GM04503 (cell line): Measurements from ENCODE around the gene TPSD1.
"Not testable (repeated sequence)": the region's sequence is repeated elsewhere in the genome, so short reads cannot be mapped to it uniquely, and the experiment has no call there.

Experiments used
- DNase-seq: peaks from one replicate; pipeline ENCODE4 v3.0.0-alpha.2; 2012; ENCODE audit warnings: low read depth

The TPSD1 gene

DNA sequence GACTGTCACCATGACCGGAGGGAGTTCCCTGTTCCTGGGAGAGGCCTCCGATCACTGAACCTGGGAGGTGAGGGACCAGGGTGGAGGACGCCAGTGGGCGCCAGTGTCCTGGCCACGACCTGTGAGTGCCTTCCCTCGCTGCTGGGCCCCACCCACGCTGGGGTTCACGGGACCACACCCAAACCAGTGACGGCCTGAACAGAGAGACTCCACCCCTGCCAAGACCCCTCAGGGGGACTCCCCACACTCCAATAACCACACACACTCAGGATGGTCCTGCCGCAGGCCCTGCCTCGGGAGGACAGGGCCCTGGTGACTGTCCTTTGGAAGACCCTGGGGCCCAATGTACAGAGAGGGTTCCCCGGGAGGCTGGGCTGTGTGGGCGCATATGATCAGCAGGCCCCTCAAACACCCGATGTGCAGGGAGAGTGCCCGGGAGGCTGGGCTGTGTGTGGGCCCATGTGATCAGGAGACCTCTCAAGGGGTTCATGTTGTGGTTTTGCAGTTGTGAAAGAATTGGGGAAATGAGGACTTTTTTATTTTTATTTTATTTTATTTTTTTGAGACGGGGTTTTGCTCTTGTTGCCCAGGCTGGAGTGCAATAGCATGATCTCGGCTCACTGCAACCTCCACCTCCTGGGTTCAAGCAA is 26.6 kb downstream of the TPSD1 start:
- no peak for DNase-seq

DNA sequence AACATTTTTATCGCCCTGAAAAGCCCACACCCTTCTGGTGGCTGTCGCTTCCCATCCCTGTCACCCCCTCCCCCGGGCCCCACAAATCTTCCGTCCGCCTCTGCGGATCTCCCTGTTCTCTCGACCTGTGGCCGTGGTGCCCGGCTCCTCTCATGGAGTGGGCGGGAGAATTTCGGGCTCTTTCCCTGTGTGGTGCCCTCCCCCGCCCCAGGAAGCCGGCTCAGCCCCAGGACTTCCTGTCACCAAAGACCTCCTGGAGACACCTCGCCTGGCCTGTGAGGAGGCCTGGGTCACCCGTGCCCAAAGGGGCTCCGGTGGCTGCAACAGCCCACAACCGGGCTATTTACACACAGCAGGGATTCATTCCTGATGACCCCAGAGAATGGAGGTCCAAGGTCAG is 27.4 kb downstream of the TPSD1 start:
- no peak for DNase-seq

DNA sequence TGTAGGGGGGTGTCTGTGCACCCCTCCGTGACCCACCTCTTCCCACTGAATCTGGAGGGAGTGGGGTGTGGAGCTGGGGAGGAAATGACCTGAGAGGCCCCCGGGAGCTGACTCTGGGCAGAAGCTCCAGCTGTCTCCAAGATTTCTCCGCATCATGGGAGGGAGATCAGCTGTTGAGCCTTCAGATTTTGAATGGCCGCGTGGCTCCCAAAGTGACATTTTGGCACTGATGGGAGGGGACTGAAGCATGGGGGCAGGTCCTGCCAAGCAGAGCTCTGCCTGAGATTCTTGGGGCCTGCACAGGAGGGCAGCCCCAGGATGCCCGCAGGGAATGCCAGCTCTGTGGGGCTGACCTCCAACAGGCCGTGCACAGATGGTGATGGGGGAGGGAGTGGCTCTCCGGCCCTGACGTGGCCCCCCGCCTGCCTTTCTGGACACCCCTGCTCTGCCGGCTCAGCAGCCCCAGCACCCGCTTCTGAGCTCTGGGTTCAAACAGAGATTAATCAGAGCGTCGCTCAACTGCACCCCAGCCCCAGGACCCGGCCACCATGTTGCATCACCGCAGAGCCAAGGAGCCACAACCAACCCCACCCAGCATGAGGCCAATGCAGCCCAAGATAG is 28.2 kb downstream of the TPSD1 start:
- no peak for DNase-seq

- DNase-seq: no peak
These were observed 30.0 kb downstream of the TPSD1 start for GRCh38 chr16:1285669-1286512.

- DNase-seq: no peak
These were observed 30.7 kb downstream of the TPSD1 start for GRCh38 chr16:1286513-1287094.

GRCh38 chr16:1287982-1288670 is 32.3 kb downstream of the TPSD1 start:
- no peak for DNase-seq

GRCh38 chr16:1288813-1289476 is 33.1 kb downstream of the TPSD1 start:
- DNase-seq: no peak

- DNase-seq: no peak
These were observed 33.6 kb downstream of the TPSD1 start for GRCh38 chr16:1289477-1289866.

DNA sequence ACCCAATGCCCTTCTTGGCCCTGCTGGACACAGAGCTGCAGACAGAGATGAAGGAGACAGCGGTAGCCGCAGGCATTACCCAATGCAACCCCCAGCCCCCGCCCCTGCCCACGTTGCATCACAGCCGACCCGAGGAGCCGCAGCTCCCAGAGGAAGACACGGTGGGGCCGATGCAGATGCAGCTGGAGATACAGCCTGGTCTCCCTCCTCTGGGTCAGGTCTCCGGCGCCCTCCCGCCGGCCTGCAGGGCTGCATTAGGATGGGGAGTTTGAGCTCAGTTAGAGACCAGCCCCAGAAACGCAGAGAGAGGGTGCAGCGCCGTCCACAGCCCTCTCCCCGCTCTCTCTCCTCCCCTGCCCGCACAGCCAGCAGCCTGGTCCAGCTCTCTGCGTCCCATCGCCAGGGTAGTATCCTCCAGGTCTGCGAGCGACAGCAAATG is 34.2 kb downstream of the TPSD1 start:
- DNase-seq: no peak

- DNase-seq: no peak
These were observed 35.1 kb downstream of the TPSD1 start for GRCh38 chr16:1290860-1291575.

- DNase-seq: no peak
These were observed 35.7 kb downstream of the TPSD1 start for GRCh38 chr16:1291576-1291974.

DNA sequence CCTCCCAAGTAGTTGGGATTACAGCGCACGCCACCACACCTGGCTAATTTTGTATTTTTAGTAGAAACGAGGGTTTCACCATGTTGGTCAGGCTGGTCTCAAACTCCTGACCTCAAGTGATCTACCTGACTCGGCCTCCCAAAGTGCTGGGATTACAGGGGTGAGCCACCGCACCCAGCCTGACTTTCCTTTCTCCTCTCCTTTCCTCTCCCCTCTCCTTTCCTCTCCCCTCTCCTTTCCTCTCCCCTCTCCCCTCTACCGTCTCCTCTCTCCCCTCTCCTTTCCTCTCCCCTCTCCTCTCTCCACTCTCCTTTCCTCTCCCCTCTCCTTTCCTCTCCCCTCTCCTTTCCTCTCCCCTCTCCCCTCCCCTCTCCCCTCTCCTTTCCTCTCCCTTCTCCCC is 36.3 kb downstream of the TPSD1 start:
- not testable (repeated sequence) for DNase-seq

DNA sequence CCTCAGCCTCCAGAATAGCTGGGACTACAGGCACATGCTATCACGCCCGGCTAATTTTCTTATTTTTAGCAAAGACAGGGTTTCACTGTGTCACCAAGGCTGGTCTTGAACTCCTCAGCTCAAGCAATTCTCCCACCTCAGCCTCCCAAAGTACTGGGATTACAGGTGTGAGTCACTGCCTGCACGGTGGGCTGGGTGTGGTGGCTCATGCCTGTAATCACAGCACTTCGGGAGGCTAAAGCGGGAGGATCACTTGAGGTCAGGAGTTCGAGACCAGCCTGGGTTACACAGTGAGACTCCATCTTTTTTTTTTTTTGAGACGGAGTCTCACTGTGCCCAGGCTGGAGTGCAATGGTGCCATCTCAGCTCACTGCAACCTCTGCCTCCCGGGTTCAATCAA is 36.9 kb downstream of the TPSD1 start:
- not testable (repeated sequence) for DNase-seq

GRCh38 chr16:1293921-1294656 is 38.2 kb downstream of the TPSD1 start:
- DNase-seq: no peak

DNA sequence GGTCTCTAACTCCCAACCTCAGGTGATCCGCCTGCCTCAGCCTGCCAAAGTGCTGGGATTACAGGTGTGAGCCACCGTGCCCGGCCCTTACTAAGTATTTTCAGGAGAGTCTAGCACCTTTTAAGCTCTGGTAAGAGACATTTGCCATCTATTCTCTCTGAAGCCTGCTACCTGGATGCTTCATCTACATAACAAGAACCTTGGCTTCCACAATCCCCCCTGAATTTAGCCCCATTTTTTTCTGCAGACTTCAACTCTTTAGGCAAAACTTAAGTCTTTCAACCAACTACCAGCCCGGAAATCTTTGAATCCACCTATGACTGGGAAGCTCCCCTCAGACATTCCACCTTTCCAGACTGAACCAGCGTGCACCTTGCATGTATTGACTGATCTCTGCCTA is 39.6 kb downstream of the TPSD1 start:
- DNase-seq: no peak

GRCh38 chr16:1296688-1297017 is 40.8 kb downstream of the TPSD1 start:
- DNase-seq: not testable (repeated sequence)

DNA sequence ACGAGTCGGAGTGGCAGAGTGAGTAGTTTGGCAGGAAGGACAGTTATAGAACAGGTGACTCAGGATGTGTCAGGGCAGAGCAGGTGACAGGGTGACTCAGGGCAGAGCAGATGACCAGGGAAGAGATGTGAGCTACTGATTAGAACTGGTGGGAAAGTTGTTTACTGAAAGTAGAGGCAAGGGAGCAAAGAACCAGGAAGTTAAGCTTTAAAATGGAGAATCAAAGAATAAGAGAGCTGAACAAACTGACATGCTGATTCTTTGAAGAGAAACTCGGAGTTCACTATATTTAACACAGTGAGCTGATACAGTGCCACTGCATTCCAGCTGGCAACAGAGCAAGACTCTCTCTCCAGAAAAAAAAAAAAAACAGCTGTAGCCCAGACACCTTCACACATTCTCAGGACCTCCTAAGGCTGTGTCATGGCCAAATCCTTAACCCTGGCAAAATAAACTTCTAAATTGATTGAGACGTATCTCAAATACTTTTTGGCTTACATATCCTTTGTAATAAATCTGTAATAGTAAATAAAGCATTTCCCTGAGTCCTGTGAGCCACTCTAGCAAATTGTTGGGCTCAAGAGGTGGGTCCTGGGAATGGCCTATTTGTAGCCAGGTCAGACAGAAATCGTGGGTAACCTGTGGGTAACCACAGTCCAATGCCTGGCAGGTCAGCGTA is 41.3 kb downstream of the TPSD1 start:
- no peak for DNase-seq

DNA sequence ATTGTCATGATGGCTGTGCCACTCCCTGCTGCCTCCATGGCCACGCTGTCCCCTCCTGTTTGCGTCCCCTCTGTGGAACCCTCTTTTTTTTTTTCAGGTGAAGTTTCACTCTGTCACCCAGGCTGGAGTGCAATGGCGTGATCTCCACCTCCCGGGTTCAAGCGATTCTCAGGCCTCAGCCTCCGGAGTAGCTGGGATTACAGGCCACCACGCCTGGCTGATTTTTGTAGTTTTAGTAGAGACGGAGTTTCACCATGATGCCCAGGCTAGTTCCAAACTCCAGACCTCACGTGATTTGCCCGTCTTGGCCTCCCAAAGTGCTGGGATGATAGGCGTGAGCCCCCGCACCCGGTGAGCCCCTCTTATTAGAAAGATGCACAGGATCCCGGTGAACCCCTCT is 42.5 kb downstream of the TPSD1 start:
- DNase-seq: no peak

DNA sequence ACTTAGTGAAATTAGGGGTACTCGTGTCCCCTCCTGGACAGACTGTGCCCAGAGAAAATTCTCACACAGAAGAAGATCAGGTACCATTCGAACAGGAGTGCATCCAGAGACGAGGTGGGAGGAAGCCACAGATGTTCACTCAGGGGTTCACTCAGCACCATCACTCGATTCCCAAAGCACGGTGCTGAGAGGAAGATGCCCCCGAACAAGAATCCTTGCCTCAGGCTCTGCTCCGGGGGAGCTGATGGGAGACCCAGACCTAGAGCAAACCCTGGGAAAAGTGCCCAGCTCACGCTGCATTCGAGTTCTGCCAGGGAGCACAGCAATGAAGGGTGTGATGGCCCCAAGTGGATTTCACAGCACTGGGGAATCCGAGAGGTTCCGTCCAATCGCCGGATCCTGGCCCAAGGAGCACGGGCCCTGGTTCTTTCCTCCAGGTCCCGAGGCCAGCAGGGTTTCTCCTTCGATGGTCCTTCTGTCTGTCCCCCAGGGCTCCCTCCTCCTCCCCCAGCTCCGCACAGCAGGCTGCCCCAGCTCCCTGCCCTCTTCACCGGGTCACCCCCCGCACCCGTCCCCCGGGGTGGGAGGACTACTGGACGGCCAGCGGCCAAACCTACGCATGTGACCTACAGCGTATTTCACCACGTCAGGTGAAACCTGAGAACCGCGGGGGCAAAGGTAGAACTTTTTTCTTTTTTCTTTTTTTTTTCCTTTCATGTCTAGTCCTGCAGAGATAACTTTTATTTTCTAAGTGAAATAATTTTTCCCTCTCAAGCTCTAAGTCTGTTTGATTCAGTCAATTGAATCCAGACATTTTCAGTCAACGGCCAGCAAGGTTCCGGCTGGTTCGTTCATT is 43.4 kb downstream of the TPSD1 start:
- DNase-seq: no peak
